ENCODE data around the gene CSRP2.

CSRP2 gene

GRCh38 chr12:76859611-76860010 lies 19.2 kb downstream of the CSRP2 start:
- peak; percentile 79 for DNase-seq

- no peak for DNase-seq
Observed at GRCh38 chr12:76856018-76856644, 22.7 kb downstream of the CSRP2 start.

GRCh38 chr12:76855271-76855670 lies 23.5 kb downstream of the CSRP2 start:
- no peak for DNase-seq

GRCh38 chr12:76852106-76852505 lies 26.7 kb downstream of the CSRP2 start:
- DNase-seq: no peak

GRCh38 chr12:76848132-76848531 lies 30.7 kb downstream of the CSRP2 start:
- DNase-seq: no peak

- no peak for DNase-seq
Observed at GRCh38 chr12:76847260-76847659, 31.6 kb downstream of the CSRP2 start.

GRCh38 chr12:76836633-76837032 lies 42.2 kb downstream of the CSRP2 start:
- DNase-seq: no peak

GRCh38 chr12:76830436-76830835 lies 48.4 kb downstream of the CSRP2 start:
- no peak for DNase-seq

- peak; percentile 27 for DNase-seq
Observed at GRCh38 chr12:76820888-76821482, 57.8 kb downstream of the CSRP2 start.

- DNase-seq: no peak
Observed at GRCh38 chr12:76813972-76814371, 64.8 kb downstream of the CSRP2 start.

GRCh38 chr12:76813265-76813664 lies 65.6 kb downstream of the CSRP2 start:
- no peak for DNase-seq

GRCh38 chr12:76811976-76812375 lies 66.8 kb downstream of the CSRP2 start:
- no peak for DNase-seq

- no peak for DNase-seq
Observed at GRCh38 chr12:76810671-76811419, 68.0 kb downstream of the CSRP2 start.

All from hematopoietic multipotent progenitor cell treated with erythropoietin and hydrocortisone succinate and interleukin-3 and kit ligand, for 8 days (in vitro differentiated cells).